ENCODE measurements around the gene DISC1.

The DISC1 gene

GRCh38 chr1:231971397-231972110 lies 345.0 kb downstream of the DISC1 start:
- no peak for DNase-seq (ENCODE audit: low spot score)
- TF ChIP-seq CTCF (IDR thresholded peaks at IDR 0.05; ENCODE audit: extremely low read depth, missing control alignments) = no peak

GRCh38 chr1:231972111-231972445 lies 345.5 kb downstream of the DISC1 start:
- DNase-seq (ENCODE audit: low spot score) = no peak
- no peak for TF ChIP-seq CTCF (IDR thresholded peaks at IDR 0.05; ENCODE audit: extremely low read depth, missing control alignments)

- TF ChIP-seq CTCF (IDR thresholded peaks at IDR 0.05; ENCODE audit: extremely low read depth, missing control alignments) = no peak
- DNase-seq (ENCODE audit: low spot score) = no peak
Observed at GRCh38 chr1:231973830-231974229, 347.2 kb downstream of the DISC1 start.

GRCh38 chr1:231976231-231976630 lies 349.6 kb downstream of the DISC1 start:
- no peak for DNase-seq (ENCODE audit: low spot score)
- TF ChIP-seq CTCF (IDR thresholded peaks at IDR 0.05; ENCODE audit: extremely low read depth, missing control alignments) = no peak

GRCh38 chr1:231981675-231982074 lies 355.1 kb downstream of the DISC1 start:
- no peak for TF ChIP-seq CTCF (IDR thresholded peaks at IDR 0.05; ENCODE audit: extremely low read depth, missing control alignments)
- DNase-seq (ENCODE audit: low spot score) = no peak

GRCh38 chr1:231982871-231983587 lies 356.4 kb downstream of the DISC1 start:
- DNase-seq (ENCODE audit: low spot score) = no peak
- TF ChIP-seq CTCF (IDR thresholded peaks at IDR 0.05; ENCODE audit: extremely low read depth, missing control alignments) = no peak

GRCh38 chr1:231983588-231984193 lies 357.1 kb downstream of the DISC1 start:
- DNase-seq (ENCODE audit: low spot score) = no peak
- no peak for TF ChIP-seq CTCF (IDR thresholded peaks at IDR 0.05; ENCODE audit: extremely low read depth, missing control alignments)

All from GM20000 (cell line).